Thymus (tissue), 11 donors: ENCODE results near the gene MVB12A. TPM values are rescaled to one million over a fixed set of nuclear protein-coding genes. Genes with fewer than 3 reads are reported as not detected.

Experiments
- DNase-seq, 9 donors: peaks; one replicate each; pipeline ENCODE4 v3.0.0-alpha.2; 2013; ENCODE audit warnings: low spot score in 9 of 9, low read depth in 6 of 9, missing footprints in 1 of 9
- H3K27ac ChIP-seq, 2 donors: one replicate each; pipeline ENCODE4 v1.5.1; 2013; ENCODE audit warnings: control low read depth in 1 of 2, low read depth in 1 of 2, low read length in 1 of 2, mild to moderate bottlenecking in 1 of 2, moderate library complexity in 1 of 2
- H3K27me3 ChIP-seq, 2 donors: one replicate each; pipeline ENCODE4 v1.5.1; 2013; ENCODE audit warnings: low read length in 1 of 2; ENCODE audit not compliant: control insufficient read depth in 2 of 2, insufficient read depth in 1 of 2
- H3K36me3 ChIP-seq, 2 donors: one replicate each; pipeline ENCODE4 v1.5.1; 2013; ENCODE audit warnings: low read length in 1 of 2, mild to moderate bottlenecking in 1 of 2, moderate library complexity in 1 of 2; ENCODE audit not compliant: control insufficient read depth in 2 of 2, insufficient read depth in 2 of 2
- H3K4me1 ChIP-seq, 2 donors: one replicate each; pipeline ENCODE4 v1.5.1; 2013; ENCODE audit warnings: low read length in 2 of 2; ENCODE audit not compliant: control insufficient read depth in 2 of 2, insufficient read depth in 2 of 2
- H3K4me3 ChIP-seq, 2 donors: one replicate each; pipeline ENCODE4 v1.5.1; 2013; ENCODE audit warnings: low read length in 2 of 2, control low read depth in 1 of 2, mild to moderate bottlenecking in 1 of 2
- H3K9me3 ChIP-seq, 2 donors: one replicate each; pipeline ENCODE4 v1.5.1; 2013; ENCODE audit warnings: low read length in 1 of 2, mild to moderate bottlenecking in 1 of 2; ENCODE audit not compliant: control insufficient read depth in 2 of 2, insufficient read depth in 1 of 2
- WGBS: extraction: QIAGEN DNeasy Blood & Tissue Kit; methylation state at CpG from one replicate; pipeline ENCODE4 v1.1.7; 2013; 5-methylcytosine and 5-hydroxymethylcytosine counted together
- polyA plus RNA-seq: library from polyadenylated mRNA; stranded (reverse); fragments of 200-250 nt; gene quantifications from one replicate; pipeline ENCODE4 v1.2.3, GENCODE V29; 2013
- total RNA-seq: library from RNA; stranded (reverse); fragments of 120-200 nt; gene quantifications from one replicate; pipeline ENCODE4 v1.2.4, GENCODE V29; 2013
- donor health status: healthy.

Gene MVB12A
- total and polyA plus RNA-seq, 2 donors: 27.8 to 56.8 TPM

DNA sequence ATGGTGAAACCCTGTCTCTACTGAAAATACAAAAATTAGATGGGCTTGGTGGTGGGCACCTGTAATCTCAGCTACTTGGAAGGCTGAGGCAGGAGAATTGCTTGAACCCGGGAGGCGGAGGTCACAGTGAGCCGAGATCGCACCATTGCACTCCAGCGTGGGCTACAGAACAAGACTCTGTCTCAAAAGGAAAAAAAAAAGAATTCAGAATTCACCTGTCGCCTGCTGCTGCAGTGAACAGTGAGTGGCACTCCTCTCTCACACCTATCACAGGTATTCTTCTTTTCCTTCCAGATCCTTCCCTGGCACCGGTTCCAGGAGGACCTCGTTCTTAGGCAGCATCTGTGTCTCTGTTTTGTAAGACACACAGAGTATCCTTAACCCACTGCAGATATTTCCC, 5.8 kb upstream of the MVB12A start:
- Histone ChIP-seq H3K27ac (no peak overlapping the region), H3K4me3 (no peak overlapping the region), H3K9me3 (no peaks in the 10 kb centered on the region), H3K36me3 (peaks cover 5 to 10% of the 10 kb centered on the region in 2 donors), H3K4me1 (peaks cover under 1 to 15% of the 10 kb centered on the region in 2 donors), H3K27me3 (no peaks in the 10 kb centered on the region)
- 97% methylated on average over 8 of the region's 8 CpGs for WGBS
- DNase-seq: no peak

DNA sequence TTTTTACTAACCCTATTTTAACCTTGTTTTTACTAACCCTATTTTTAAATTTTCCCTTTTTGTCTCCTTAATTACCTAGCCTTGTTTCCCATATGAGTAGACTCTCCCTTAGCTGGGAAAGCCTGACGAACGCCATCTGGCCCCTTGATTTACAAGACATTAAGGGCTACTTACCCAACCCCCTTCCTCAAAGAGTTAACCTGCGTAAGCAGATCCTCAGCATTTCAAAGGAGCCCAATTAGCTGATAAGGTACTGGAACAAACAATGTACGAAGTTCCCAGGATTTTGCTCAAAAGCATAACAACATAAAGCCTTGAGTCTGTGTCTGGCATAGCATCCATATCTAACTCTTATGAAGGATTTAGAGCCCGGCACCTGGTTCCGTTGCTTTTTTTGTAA, 4.7 kb upstream of the MVB12A start:
- 97% methylated on average over 6 of the region's 6 CpGs for WGBS
- Histone ChIP-seq H3K9me3 (no peaks in the 10 kb centered on the region), H3K4me1 (peaks cover 4 to 18% of the 10 kb centered on the region in 2 donors), H3K27ac (no peak overlapping the region), H3K36me3 (peaks cover 5 to 10% of the 10 kb centered on the region in 2 donors), H3K4me3 (no peak overlapping the region), H3K27me3 (no peaks in the 10 kb centered on the region)
- DNase-seq: no peak

DNA sequence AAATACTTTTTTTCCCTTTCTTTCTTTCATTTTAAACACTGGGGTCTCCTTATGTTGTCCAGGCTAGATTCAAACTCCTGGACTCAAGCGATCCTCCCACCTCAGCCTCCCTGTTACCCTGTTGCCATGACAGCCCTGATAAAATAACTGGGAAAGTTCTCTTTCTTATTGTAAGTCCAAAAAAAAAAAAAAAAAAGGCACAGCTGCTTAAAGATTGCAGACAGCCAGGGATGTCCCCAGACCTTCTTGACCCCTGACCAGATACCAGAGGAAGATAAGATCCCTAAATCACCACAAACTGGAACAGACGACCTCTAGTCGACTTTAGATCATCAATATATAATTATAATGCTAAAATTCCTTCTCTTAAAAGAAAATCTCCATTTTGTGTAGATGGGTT, 1.1 kb upstream of the MVB12A start:
- DNase-seq: no peak
- Histone ChIP-seq H3K27me3 (no peaks in the 10 kb centered on the region), H3K4me1 (peaks cover 10 to 15% of the 10 kb centered on the region in 2 donors), H3K4me3 (no peak overlapping the region), H3K9me3 (peaks cover 0 to 5% of the 10 kb centered on the region in 2 donors), H3K27ac (no peak overlapping the region), H3K36me3 (peaks cover 11 to 17% of the 10 kb centered on the region in 2 donors)
- WGBS: 84% methylated on average over 3 of the region's 3 CpGs

DNA sequence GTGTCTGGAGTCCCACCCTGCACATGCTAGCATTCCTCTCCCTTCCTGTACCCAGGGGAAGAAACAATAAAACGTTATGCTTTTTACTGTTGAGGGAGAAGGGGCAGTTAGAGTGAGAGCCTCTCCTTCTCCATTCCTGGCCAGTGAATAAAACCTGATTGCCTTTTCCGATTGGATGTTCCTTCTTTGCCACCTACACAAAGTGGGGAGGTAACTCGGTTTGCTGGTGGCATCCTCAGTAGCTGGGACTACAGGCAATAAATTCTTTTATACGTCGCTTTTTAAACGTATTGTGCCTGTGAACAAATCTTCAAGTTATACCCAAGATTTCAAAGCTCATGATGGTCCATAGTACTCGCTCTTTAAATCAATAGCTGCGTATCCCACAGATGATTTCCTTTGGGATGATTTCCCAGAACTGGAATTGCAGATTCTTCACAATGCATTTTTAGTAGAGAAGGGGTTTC, 660 bp upstream of the MVB12A start:
- Histone ChIP-seq H3K36me3 (peaks cover 9 to 15% of the 10 kb centered on the region in 2 donors), H3K27ac (peak overlapping the region; percentile 78 to 87), H3K27me3 (no peaks in the 10 kb centered on the region), H3K9me3 (peaks cover 0 to 5% of the 10 kb centered on the region in 2 donors), H3K4me1 (peaks cover 10 to 15% of the 10 kb centered on the region in 2 donors), H3K4me3 (peak overlapping the region; percentile 68 to 86)
- 32% methylated on average over 8 of the region's 8 CpGs for WGBS
- DNase-seq: peak in 1 of 9 donors; percentile 8

DNA sequence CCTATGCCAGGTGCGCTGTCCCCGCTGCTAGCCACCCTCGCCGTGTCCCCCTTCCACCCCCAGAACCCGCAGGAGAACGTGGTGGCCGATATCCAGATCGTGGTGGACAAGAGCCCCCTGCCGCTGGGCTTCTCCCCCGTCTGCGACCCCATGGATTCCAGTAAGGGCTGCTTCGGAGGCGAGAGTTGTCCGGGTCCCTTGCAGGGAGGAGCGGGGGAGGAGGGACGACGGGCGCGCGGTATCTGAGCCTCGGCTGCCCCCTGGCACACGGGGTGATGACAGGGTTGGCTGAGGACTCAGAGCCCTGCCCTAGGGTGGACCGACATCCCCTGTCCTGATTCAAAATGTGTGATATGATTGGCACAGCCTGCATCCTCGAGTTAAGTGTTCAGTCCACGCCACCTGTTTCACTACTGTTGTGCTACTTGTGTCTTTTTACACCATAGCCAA, 653 bp downstream of the MVB12A start:
- WGBS: 5% methylated on average over 25 of the region's 25 CpGs
- peak in 1 of 9 donors; percentile 36 for DNase-seq
- H3K9me3 ChIP-seq: peaks cover 0 to 5% of the 10 kb centered on the region in 2 donors

DNA sequence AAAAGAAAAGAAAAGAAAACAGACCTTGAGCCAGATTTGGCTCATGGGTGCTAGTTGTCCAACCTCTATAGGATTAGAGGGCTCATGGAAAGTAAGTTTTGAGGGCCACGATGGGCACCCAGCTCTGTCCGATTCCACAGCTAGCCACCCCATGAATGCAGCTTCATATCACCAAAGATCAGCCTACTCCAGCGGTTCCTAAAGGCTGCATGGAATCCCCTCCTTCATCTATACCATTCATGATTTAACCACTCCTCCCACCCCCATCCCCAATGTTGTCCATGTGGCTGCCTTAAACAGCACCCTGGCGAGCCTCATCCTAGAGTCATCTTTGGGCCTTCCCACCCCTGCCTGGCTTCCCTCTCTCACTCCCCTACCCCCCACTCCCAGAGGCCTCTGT, 2.1 kb downstream of the MVB12A start:
- Histone ChIP-seq H3K9me3 (peaks cover 0 to 5% of the 10 kb centered on the region in 2 donors), H3K36me3 (peaks cover 9 to 11% of the 10 kb centered on the region in 2 donors), H3K27ac (no peak overlapping the region), H3K27me3 (no peaks in the 10 kb centered on the region), H3K4me1 (peaks cover 14 to 24% of the 10 kb centered on the region in 2 donors), H3K4me3 (no peak overlapping the region)
- 97% methylated on average over 4 of the region's 4 CpGs for WGBS
- DNase-seq: no peak

More for the DNA sequence above, 653 bp downstream of the MVB12A start:
- peak overlapping the region in 1 of 2 donors; percentile 25 for H3K27ac ChIP-seq
- H3K36me3 ChIP-seq: peaks cover 9 to 11% of the 10 kb centered on the region in 2 donors
- H3K4me3 ChIP-seq: peak overlapping the region; percentile 68 to 86
- H3K4me1 ChIP-seq: peaks cover 14 to 24% of the 10 kb centered on the region in 2 donors
- no peaks in the 10 kb centered on the region for H3K27me3 ChIP-seq

DNA sequence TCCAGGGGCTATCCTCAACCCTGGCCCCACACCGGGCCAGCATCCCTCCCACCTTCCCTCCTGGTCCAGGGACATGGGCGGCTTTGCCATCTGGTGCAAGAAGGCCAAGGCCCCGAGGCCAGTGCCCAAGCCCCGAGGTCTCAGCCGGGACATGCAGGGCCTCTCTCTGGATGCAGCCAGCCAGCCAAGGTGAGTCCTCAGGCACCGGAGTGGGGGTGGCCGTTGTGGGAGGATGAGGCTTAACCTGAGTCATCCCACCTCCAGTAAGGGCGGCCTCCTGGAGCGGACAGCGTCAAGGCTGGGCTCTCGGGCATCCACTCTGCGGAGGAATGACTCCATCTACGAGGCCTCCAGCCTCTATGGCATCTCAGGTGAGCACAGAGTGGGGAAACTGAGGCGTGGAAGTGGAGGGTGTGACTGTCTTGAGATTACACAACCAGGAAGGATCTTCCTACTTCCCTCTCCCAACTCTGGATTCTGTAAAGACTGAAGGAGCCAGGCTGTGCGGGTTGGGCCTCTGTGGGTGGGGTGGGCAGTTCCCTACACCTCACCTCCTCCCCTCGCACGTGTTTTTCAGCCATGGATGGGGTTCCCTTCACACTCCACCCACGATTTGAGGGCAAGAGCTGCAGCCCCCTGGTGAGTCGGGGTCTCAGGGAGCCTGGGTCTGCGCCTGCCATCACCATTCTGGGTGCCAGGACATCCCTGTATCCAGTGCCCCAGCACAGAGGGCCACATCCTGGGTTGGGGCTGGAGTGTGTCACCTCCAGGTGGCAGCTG, 3.8 kb downstream of the MVB12A start:
- WGBS: 98% methylated on average over 20 of the region's 20 CpGs
- no peak overlapping the region for H3K27ac ChIP-seq
- DNase-seq: no peak
- peaks cover 14 to 24% of the 10 kb centered on the region in 2 donors for H3K4me1 ChIP-seq
- H3K27me3 ChIP-seq: no peaks in the 10 kb centered on the region
- no peak overlapping the region for H3K4me3 ChIP-seq
- peaks cover 9 to 11% of the 10 kb centered on the region in 2 donors for H3K36me3 ChIP-seq
- H3K9me3 ChIP-seq: peaks cover 0 to 5% of the 10 kb centered on the region in 2 donors

DNA sequence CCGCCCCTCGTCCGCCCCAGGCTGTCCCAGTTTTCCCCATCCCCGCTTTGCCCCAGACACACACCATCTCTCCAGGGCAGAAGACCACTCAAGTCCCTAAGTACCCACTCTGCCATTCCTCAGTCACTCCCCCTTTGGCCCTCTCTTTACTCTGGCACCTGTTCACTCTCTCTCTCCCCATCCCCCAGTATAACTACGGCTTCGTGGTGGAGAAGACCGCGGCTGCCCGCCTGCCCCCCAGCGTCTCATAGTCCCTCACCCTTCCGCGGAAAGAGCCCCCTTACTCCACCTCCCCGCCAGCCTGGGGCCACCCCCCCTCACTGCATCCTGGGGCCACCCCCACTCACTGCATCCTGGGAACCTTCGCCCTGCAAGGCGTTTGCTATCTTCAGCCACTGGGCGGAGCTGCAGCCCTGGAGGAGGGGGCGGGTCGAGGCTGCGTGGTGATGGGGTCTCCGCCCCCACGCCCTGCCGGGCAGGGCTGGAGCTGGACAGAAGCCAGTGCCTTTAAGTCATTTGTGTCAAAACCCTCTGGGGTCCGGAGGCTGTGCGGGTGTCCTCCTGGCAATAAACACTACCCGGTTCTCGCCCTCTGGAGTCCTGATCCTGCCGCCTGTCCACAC, 5.0 kb downstream of the MVB12A start:
- H3K36me3 ChIP-seq: peaks cover 9 to 11% of the 10 kb centered on the region in 2 donors
- H3K9me3 ChIP-seq: peaks cover 0 to 5% of the 10 kb centered on the region in 2 donors
- peaks cover 10 to 18% of the 10 kb centered on the region in 2 donors for H3K4me1 ChIP-seq
- H3K4me3 ChIP-seq: no peak overlapping the region
- H3K27ac ChIP-seq: no peak overlapping the region
- 30% methylated on average over 27 of the region's 27 CpGs for WGBS
- DNase-seq: peak in 2 of 9 donors; percentile 47 to 68
- no peaks in the 10 kb centered on the region for H3K27me3 ChIP-seq

DNA sequence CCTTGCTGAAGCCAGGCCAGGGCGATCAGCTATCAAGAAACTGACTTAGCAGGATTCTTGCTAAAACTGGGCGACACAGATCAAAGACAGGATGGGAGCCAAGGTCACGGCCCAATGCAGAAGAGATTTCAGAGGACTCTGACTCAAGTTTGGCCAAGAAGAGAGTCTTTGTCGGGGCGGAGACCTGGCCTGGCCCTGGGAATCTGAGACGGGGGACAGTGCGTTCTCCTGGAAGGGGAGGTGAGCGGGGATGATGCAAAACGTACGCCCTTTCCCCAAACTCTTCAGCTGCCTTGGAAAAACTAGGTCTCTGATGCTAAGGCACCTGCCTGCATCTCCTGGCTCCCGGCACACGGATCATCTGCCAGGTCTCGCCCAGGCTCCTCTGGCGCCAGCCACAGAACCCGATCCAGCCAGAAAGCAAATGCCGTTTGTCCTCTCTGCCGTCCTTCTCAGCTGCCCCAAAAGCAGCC, 9.8 kb downstream of the MVB12A start:
- Histone ChIP-seq H3K27ac (peak overlapping the region; percentile 33 to 49), H3K9me3 (no peaks in the 10 kb centered on the region), H3K4me1 (peaks cover 2 to 9% of the 10 kb centered on the region in 2 donors), H3K36me3 (no peaks in the 10 kb centered on the region), H3K27me3 (no peaks in the 10 kb centered on the region), H3K4me3 (no peak overlapping the region)
- DNase-seq: peak in 1 of 9 donors; percentile 28
- 92% methylated on average over 17 of the region's 17 CpGs for WGBS
